ENCODE data around the gene LRP5. TPM values are rescaled to one million over a fixed set of nuclear protein-coding genes. Genes with fewer than 3 reads are reported as not detected.
"Not testable (repeated sequence)": the region's sequence is repeated elsewhere in the genome, so short reads cannot be mapped to it uniquely, and the experiment has no call there.

Gene LRP5
- total RNA-seq, 2 experiments from 2014 or later = 10.2 to 10.7 TPM

DNA sequence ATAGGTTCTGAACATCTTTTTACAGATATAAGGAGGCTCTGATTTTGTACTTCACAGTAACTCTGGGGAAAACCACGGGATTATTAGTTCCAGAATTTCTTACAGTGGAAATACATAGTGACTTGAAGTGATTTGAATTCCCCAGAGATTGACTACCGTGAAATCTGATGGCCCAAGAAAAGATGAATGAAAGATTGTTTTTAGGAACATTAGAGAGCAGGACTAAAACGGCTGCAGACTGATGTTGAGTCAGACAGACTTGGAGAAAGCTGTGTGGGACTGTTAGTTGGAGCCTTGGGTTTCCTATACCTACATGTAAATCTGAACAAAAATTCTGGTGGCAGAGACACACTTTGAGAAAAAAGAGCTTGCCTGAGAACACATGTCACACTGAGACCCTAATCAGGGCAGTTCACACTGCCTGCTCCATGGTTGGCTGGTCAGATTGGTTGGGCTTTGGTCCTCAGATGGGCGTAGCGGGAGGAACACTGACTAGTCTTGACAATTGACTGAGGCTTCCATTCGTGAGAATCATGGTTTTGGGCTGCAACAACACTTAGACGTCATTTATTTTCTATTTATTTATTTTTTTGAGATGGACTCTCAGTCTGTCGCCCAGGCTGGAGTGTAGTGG, 154.9 kb downstream of the LRP5 start:
- ChIA-PET CTCF (no interaction called here), POLR2A (interaction anchor here (0.6 kb wide), 1 partner anchor 90 kb away, joined by 3 read pairs; no protein-coding TSS in a partner anchor)

DNA sequence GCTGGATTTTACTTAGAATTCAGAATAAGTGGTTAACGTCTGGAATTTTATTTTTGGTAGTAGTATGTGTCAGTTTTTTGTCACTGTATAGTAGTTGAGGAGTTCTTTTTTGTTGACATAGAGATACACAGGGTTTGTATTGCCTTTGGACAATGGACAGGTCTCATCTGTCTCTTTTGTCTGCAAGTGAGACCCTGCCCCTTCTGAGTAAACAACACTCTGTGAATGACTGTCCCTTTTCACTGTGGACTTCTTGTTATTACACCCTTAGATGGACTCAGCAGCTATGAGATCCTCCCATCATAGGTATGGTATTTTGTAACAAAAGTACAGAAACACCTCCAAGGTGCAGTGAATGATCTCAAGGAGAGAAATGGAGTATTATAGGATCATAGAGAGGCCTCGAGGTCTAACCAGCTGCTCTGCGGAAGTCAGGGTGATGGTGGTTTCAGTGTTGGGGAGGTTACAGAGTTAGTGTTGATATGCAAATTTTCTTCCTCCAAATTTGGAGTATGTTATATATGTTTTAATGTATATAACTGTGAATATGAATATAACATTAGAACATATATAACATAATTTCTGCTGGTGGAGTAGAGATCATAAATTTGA, 155.9 kb downstream of the LRP5 start:
- ChIA-PET POLR2A (no interaction called here), CTCF (no interaction called here)

DNA sequence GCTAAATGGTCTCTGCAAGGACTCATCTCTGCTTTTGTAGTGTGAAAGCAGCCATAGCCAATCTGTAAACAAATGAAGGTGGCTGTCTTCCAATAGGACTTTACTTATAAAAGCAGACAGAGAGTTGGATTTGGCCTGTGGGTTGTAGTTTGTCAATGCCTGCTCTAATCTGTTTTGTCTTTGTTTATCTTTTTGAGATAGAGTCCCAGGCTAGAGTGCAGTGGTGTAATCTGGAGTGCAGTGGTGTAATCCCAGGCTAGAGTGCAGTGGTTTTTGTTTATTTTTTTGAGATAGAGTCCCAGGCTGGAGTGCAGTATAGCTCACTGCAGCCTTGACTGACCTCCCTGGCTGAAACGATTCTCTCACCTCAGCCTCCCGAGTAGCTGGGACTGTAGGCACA, 156.7 kb downstream of the LRP5 start:
- ChIA-PET CTCF (no interaction called here), POLR2A (no interaction called here)

GRCh38 chr11:68469642-68470041, 157.3 kb downstream of the LRP5 start:
- ChIA-PET CTCF (no interaction called here), POLR2A (no interaction called here)

DNA sequence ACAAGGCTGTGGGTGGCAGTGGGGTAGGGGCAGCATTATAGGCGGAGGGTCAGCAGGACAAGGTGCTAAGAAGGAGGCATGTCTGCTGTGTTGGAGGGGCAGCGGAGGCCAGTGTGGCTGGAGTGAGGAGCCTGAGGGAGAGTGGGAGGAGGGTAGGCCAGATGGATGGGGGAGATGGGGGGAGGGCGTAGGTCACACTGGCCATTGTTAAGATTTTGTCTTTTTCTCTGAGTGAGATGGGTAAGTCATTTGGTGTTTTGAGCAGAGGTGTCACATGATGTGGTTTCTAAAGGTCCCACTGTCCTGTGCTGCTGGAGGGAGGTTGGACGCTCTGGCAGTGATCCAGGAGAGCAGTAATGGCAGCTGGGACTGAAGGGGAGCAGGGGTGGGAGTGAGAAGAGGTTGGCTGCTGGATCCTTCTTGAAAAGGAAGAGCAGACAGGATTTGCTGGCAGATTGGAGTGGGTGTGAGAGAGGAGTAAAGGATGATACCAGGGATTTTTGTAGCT, 158.0 kb downstream of the LRP5 start:
- POLR2A ChIA-PET = interaction anchor here (0.6 kb wide), 1 partner anchor 98 kb away, joined by 3 read pairs; no protein-coding TSS in a partner anchor
- CTCF ChIA-PET = no interaction called here

GRCh38 chr11:68471360-68472340, 159.3 kb downstream of the LRP5 start:
- POLR2A ChIA-PET = no interaction called here
- CTCF ChIA-PET = no interaction called here

DNA sequence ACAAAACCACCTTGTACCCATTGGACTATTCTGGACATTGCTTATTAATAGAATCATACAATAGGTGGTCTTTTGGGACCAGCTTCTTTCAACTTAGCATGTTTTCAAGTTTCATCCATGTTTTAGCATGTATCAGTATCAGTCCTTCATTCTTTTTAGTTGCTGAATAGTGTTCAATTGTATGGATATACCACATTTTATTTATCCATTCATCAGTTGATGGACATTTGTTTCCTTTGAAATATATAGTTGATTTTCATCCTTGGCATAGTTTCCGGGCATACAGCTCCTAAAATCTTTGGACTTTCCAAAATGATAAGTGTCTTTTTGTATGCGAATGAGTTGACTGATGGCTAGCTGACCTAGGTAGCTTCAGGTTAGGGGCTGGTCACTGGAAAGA, 160.4 kb downstream of the LRP5 start:
- POLR2A ChIA-PET = no interaction called here
- CTCF ChIA-PET = no interaction called here

GRCh38 chr11:68473693-68474092, 161.3 kb downstream of the LRP5 start:
- POLR2A ChIA-PET = no interaction called here
- CTCF ChIA-PET = no interaction called here

DNA sequence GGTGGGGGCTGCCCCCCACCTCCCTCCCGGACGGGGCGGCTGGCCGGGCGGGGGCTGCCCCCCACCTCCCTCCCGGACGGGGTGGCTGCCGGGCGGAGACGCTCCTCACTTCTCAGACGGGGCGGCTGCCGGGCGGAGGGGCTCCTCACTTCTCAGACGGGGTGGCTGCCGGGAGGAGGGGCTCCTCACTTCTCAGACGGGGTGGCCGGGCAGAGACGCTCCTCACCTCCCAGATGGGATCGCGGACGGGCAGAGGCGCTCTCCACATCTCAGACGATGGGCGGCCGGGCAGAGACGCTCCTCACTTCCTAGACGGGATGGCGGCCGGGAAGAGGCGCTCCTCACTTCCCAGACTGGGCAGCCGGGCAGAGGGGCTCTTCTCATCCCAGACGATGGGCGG, 163.2 kb downstream of the LRP5 start:
- CTCF ChIA-PET, POLR2A ChIA-PET: not testable (repeated sequence)

DNA sequence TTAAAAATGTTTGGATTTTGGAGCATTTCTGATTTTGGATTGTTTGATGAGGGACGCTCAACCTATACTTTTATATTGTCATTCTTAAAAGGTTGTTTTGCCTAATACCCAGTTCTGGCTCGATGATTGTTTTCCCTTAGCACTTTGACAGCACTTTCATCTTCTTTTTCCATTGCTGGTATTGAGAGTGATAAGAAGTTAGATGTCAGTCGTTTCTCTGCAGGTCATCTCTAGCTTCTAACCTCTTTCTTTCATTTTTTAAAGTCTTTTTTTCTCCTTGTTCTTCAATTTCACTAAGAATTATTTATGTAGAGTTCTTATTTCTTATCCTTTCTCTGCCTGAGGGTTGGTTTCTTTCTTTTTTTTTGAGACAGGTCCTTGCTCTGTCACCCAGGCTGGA, 167.0 kb downstream of the LRP5 start:
- CTCF ChIA-PET = no interaction called here
- POLR2A ChIA-PET = no interaction called here

- CTCF ChIA-PET = no interaction called here
- POLR2A ChIA-PET = no interaction called here
These were observed 167.8 kb downstream of the LRP5 start for GRCh38 chr11:68480193-68480592.

- CTCF ChIA-PET = no interaction called here
- POLR2A ChIA-PET = no interaction called here
These were observed 168.6 kb downstream of the LRP5 start for GRCh38 chr11:68480852-68481510.

DNA sequence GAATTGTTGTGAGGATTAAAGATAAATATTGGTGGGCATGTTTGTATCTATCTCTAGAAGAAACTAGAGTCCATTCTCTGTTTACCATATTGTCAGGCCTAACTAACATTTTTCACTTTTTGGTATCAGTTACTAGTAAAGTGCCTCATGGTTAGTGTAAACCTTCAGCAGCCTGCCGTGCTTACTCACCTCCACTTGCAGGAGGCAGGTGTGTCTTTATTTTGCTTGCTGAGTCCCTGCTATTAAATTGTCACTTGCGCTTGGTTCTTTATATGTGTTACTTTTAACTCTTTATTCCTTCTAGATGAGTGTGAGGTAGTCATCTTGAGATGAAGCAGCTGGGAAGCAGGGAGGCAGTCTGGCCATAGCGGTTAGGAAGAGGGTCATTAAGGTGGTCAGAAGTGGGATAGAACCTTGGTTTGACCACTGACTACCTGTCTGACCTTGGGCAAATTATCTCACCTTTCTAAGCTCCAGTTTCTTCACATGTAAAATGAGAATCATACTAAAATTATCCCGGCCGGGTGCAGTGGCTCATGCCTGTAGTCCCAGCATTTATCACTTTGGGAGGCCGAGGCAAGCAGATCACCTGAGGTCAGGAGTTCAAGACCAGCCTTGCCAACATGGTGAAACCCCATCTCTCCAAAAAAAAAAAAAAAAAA, 169.3 kb downstream of the LRP5 start:
- CTCF ChIA-PET = interaction anchor here (0.7 kb wide), 2 partner anchors 69 to 80 kb away, joined by 3 to 6 read pairs; no protein-coding TSS in a partner anchor
- POLR2A ChIA-PET = no interaction called here

- POLR2A ChIA-PET = interaction anchor here (0.7 kb wide), 1 partner anchor 23 kb away, joined by 3 read pairs; no protein-coding TSS in a partner anchor
- CTCF ChIA-PET = no interaction called here
These were observed 176.2 kb downstream of the LRP5 start for GRCh38 chr11:68488623-68489022.

- ChIA-PET POLR2A (no interaction called here), CTCF (interaction anchor here (1.8 kb wide), 1 partner anchor 10 kb away, joined by 5 read pairs; no protein-coding TSS in a partner anchor)
These were observed 182.9 kb downstream of the LRP5 start for GRCh38 chr11:68495220-68495729.

DNA sequence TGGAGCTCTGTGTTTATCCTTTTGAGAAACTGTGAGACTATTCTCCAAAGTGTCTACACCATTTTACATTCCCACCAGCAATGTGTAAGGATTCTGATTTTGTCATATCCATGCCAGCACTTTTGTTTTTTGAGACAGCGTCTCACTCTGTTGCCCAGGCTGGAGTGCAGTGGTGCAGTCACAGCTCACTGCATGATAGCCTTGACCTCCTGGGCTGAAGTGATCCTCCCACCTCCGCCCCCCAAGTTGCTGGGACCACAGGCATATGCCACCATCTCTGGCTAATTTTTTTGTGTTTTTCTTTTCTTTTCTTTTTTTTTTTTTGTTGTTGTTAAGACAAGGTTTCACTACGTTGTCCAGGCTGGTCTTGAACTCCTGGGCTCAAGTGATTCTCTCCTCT, 183.5 kb downstream of the LRP5 start:
- ChIA-PET CTCF (interaction anchor here (1.8 kb wide), 1 partner anchor 9 kb away, joined by 5 read pairs; no protein-coding TSS in a partner anchor), POLR2A (no interaction called here)

DNA sequence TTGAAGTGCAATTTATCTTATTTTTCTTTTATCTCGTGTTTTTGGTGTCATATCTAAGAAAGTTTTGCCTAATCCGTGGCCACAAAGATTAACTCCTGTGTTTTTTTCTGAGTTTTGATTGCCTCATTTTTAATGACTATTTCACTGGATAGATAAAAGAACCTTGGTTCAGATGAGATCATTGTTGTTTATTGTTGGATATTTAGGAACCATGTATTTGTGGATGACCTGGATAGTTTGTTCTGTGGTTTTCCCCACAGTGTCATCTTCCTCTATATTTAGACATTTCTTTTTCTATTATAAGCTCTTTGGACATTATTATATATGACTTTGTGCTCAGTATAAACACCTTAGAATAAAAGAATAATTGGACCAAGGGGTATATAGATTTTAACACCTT, 185.4 kb downstream of the LRP5 start:
- POLR2A ChIA-PET = no interaction called here
- CTCF ChIA-PET = no interaction called here

- CTCF ChIA-PET = no interaction called here
- POLR2A ChIA-PET = no interaction called here
These were observed 185.9 kb downstream of the LRP5 start for GRCh38 chr11:68498321-68498720.

Measured in activated CD8-positive, alpha-beta memory T cell treated with anti-CD3 and anti-CD28 coated beads for 36 hours (primary cell).